ENCODE measurements around the gene NR5A2.

DNA sequence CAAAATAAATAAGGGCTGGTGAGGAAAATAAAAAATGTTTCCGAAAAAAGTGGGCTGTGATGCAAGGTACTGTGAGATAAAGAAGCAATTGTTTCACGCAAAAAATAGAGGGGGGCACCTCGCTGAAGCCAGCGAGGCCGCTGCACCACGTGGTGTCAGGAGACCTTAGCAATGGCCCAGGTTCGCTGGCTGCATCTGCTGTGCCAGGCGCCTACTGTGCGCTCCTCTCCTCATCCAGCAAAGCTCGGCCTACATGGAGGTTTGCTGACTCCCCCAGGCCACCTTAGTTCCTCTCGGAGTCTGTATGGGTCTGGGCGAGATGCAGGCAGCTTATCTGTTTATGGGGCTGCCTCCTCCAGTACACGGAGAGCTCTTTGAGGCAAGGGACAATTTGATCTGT lies 119.6 kb downstream of the NR5A2 start:
- TF ChIP-seq TAF1 (IDR thresholded peaks at IDR 0.05; ENCODE audit: borderline replicate concordance, insufficient read depth, low read length) (no peak), SIN3A (IDR thresholded peaks at IDR 0.05; ENCODE audit: borderline replicate concordance, insufficient read depth, low read length) (no peak), POLR2AphosphoS5 (IDR thresholded peaks at IDR 0.05; ENCODE audit: low read depth, low read length) (no peak), FOXP2 (optimal IDR thresholded peaks at IDR 0.05; ENCODE audit: borderline replicate concordance, extremely low read depth, extremely low read length, insufficient read depth) (no peak)
- TF ChIP-seq, protein P1, sequence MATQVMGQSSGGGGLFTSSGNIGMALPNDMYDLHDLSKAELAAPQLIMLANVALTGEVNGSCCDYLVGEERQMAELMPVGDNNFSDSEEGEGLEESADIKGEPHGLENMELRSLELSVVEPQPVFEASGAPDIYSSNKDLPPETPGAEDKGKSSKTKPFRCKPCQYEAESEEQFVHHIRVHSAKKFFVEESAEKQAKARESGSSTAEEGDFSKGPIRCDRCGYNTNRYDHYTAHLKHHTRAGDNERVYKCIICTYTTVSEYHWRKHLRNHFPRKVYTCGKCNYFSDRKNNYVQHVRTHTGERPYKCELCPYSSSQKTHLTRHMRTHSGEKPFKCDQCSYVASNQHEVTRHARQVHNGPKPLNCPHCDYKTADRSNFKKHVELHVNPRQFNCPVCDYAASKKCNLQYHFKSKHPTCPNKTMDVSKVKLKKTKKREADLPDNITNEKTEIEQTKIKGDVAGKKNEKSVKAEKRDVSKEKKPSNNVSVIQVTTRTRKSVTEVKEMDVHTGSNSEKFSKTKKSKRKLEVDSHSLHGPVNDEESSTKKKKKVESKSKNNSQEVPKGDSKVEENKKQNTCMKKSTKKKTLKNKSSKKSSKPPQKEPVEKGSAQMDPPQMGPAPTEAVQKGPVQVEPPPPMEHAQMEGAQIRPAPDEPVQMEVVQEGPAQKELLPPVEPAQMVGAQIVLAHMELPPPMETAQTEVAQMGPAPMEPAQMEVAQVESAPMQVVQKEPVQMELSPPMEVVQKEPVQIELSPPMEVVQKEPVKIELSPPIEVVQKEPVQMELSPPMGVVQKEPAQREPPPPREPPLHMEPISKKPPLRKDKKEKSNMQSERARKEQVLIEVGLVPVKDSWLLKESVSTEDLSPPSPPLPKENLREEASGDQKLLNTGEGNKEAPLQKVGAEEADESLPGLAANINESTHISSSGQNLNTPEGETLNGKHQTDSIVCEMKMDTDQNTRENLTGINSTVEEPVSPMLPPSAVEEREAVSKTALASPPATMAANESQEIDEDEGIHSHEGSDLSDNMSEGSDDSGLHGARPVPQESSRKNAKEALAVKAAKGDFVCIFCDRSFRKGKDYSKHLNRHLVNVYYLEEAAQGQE (IDR thresholded peaks at IDR 0.05; ENCODE audit: insufficient read depth in 1 of 2, low read depth in 2 of 2, low read length in 2 of 2), result no peak

Data from PFSK-1 (cell line).